ENCODE data around the gene TNFAIP2. TPM values are rescaled to one million over a fixed set of nuclear protein-coding genes. Genes with fewer than 3 reads are reported as not detected.
A peak's percentile ranks its signal among the peaks of the same experiment; 100 is the strongest.

Gene TNFAIP2
- total and polyA plus RNA-seq, 2 of the 4 experiments (the other 2 are of a cell fraction): 6.3 to 9.6 TPM

GRCh38 chr14:103101963-103102688, 21.1 kb upstream of the TNFAIP2 start:
- ChIA-PET CTCF (no interaction called here), POLR2A (ENCODE audit: unreplicated experiment) (no interaction called here)
- dilution Hi-C loops (cut with HindIII; ENCODE audit: low sequenced_read_pairs, unreplicated experiment) (no loop called here), intact Hi-C loops (cut with micrococcal nuclease) (no loop called here), in situ Hi-C loops (cut with MboI; ENCODE audit: low sequenced_read_pairs) (no loop called here)
- H4K20me1 ChIP-seq (ENCODE audit: insufficient read depth, low read length): no peaks in the 10 kb centered on the region; the same call in 1 of the 2 replicates
- peaks cover 57% of the 10 kb centered on the region for H3K27me3 ChIP-seq (ENCODE audit: control insufficient read depth, insufficient read depth, low read length)
- WGBS, 2 experiments (ENCODE audit: extremely low coverage in 2 of 2, insufficient read length in 1 of 2): 28% methylated on average over 52 of the region's 85 CpGs; no CpG with 5 or more reads in 1 of the 2 experiments
- no peaks in the 10 kb centered on the region for H3K9me1 ChIP-seq (ENCODE audit: insufficient read depth, low read length)
- ATAC-seq (ENCODE audit: low read depth) (no peak), DNase-seq (no peak)
- TF ChIP-seq RFX5 (IDR thresholded peaks at IDR 0.05; ENCODE audit: low read depth, low read length): no peak
- TF ChIP-seq MAZ (IDR thresholded peaks at IDR 0.05; ENCODE audit: borderline replicate concordance, low read depth, low read length): no peak
- TF ChIP-seq NFE2L2 (IDR thresholded peaks at IDR 0.05; ENCODE audit: low read depth, low read length): no peak
- TF ChIP-seq ELK1 (IDR thresholded peaks at IDR 0.05; ENCODE audit: borderline replicate concordance, low read depth, low read length): no peak
- TF ChIP-seq FOS (IDR thresholded peaks at IDR 0.05; ENCODE audit: low read depth, low read length): no peak
- TF ChIP-seq BHLHE40 (IDR thresholded peaks at IDR 0.05; ENCODE audit: low read depth, low read length): no peak
- no peak for TF ChIP-seq MXI1 (IDR thresholded peaks at IDR 0.05; ENCODE audit: borderline replicate concordance, low read depth, low read length)
- TF ChIP-seq SMC3 (IDR thresholded peaks at IDR 0.05; ENCODE audit: low read depth, low read length): no peak
- no peak for TF ChIP-seq CTCF (conservative IDR thresholded peaks at IDR 0.05; ENCODE audit: low read depth, low read length)
- TF ChIP-seq MAFK (IDR thresholded peaks at IDR 0.05; ENCODE audit: low read depth, low read length): no peak
- TF ChIP-seq POLR2A (IDR thresholded peaks at IDR 0.05; ENCODE audit: low read depth, low read length): no peak
- no peak overlapping the region for H2BK15ac ChIP-seq (ENCODE audit: low read depth, low read length)
- H3K4me1 ChIP-seq (ENCODE audit: control insufficient read depth, insufficient read depth, low read length): peaks cover 3% of the 10 kb centered on the region; the same call in 1 of the 2 replicates
- no peak overlapping the region for H3K23ac ChIP-seq (ENCODE audit: low read depth, low read length)
- no peaks in the 10 kb centered on the region for H3K36me3 ChIP-seq (ENCODE audit: control insufficient read depth, insufficient read depth, low read length)
- H3K56ac ChIP-seq (ENCODE audit: extremely low read depth, insufficient read depth, low read length): no peak overlapping the region
- H3K4me2 ChIP-seq (ENCODE audit: low read depth, low read length): no peak overlapping the region
- no TSS peak for BruUV-seq (replicated peaks)
- H2BK5ac ChIP-seq (ENCODE audit: low read depth, low read length, poor library complexity, severe bottlenecking): no peak overlapping the region
- H3K18ac ChIP-seq (ENCODE audit: low read depth, low read length): no peak overlapping the region
- H3K9ac ChIP-seq (ENCODE audit: low read depth, low read length): no peak overlapping the region
- no peaks in the 10 kb centered on the region for H3K79me1 ChIP-seq (ENCODE audit: low read depth in 1 of 2, low read length in 2 of 2)
- H4K8ac ChIP-seq (ENCODE audit: low read depth in 2 of 2, low read length in 2 of 2): no peak overlapping the region
- no peak overlapping the region for H2AFZ ChIP-seq (replicated peaks; ENCODE audit: low read length, poor library complexity)
- H2AK5ac ChIP-seq (ENCODE audit: low read depth, low read length): no peak overlapping the region
- H3K9me3 ChIP-seq (ENCODE audit: control insufficient read depth, insufficient read depth, low read length): no peaks in the 10 kb centered on the region
- no peak overlapping the region for H3K14ac ChIP-seq (replicated peaks; ENCODE audit: low read depth, low read length)
- H3K4ac ChIP-seq (ENCODE audit: low read depth, low read length): no peak overlapping the region
- H3K4me3 ChIP-seq (ENCODE audit: insufficient read depth, low read depth, low read length): no peak overlapping the region
- peak overlapping the region; percentile 65 for H2AK9ac ChIP-seq (replicated peaks; ENCODE audit: low read depth, low read length, poor library complexity)
- no peak overlapping the region for H2BK20ac ChIP-seq (ENCODE audit: low read depth, low read length)
- no peak overlapping the region for H4K5ac ChIP-seq (ENCODE audit: low read depth, low read length)
- H2BK120ac ChIP-seq (ENCODE audit: low read depth, low read length): no peak overlapping the region
- no peak overlapping the region for H4K91ac ChIP-seq (ENCODE audit: insufficient read depth, low read depth, low read length)
- no peak overlapping the region for H3K27ac ChIP-seq (ENCODE audit: insufficient read depth, low read length)

Data from IMR-90 (cell line).